GM19043 (cell line): ENCODE data around the gene CMIP.

Experiments used
- ATAC-seq: cut with Tn5 transposase; IDR thresholded peaks from one replicate; pipeline ENCODE4 v1.9.1; 2021; ENCODE audit warnings: low read depth; ENCODE audit not compliant: unreplicated experiment

CMIP gene

GRCh38 chr16:81560979-81561657 lies 116.5 kb downstream of the CMIP start:
- ATAC-seq = no peak

DNA sequence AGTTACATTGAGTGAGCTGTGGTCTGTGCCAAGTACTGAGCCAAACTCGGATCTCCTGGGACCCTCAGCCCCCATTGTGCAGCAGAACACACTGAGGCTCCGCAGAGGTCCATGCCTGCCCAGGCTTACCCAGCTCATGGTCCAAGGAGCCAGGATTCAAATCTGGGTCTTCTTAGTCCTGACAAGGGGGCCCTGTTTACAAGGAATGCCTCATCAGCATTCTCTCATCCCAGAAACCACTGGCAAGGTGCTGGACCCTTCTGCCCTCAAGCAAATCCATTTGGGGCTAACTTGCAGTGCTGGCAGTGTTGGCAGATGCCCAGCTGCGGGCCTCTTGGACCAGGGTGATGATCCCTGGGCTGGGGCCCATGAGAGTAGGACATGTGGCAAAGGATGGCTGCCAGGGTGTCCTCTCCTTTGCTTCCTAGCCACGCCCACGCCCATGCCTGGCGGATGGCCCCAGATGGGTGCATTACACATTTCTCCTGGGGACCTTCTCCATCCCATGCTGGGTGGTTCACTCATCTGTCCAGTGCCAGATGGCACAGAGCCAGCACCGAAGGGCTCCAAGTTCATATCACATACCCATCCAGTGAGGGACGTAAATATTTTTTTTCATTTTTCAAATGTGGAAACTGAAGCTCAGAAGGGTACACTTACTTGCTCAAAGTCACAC lies 117.7 kb downstream of the CMIP start:
- no peak for ATAC-seq

- ATAC-seq = no peak
Measured at GRCh38 chr16:81562926-81563325, 118.3 kb downstream of the CMIP start.

DNA sequence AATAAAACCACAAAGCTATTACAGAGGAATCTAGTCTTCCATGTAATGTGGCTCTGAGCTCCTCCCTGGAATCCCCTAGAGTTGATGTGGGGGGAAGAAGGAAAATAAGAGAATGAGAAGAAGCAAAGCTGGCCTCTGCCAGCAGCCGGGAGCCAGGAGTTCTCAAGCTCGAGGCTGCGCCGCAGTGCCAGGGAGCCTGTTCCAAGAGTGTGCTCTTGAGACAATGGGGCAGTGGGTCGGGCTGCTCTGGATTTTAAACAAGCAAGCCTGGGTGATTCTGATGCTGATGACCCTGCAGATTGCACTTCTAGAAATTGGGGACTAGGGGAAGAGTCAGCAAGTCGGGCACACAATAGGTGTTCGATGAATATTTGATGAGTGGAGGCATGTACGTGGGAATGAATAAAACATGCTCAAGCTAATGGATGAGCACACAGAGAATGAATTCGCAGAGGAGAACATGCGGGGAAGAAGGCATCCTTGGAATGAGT lies 119.9 kb downstream of the CMIP start:
- no peak for ATAC-seq

DNA sequence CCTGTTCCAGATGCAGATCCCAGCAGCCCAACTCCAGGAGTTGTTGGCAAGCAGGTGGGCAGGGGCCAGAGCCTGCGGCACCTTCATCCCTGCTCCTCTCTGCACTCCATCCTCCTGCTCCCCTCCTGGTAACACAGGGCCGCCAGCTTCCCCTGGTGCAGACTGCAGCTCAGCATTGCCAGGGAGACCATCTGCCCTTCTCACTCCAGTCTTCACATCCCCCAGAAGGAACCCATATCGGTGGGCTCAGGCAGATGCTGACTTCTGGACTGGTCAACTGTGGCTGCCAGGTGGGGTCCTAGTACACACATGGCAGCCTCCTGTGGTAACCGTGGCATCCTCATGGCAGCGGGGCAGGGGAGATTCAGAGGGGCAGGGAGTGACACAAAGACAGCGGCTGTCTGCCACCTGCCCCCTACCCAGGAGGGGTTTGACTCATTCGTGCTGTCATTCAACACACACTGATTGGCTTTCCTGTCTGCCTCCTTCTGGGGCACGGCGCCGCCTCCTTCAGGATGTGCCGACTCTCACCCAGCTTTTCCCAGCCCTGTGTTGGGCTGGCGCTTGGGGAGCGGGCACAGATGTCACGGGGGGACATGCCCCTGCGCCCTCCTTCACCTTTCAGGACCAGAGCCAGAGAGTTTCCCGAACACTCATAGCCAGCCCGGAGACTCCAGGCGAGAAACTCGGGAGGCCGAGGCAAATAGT lies 120.9 kb downstream of the CMIP start:
- no peak for ATAC-seq

GRCh38 chr16:81566086-81567007 lies 121.7 kb downstream of the CMIP start:
- no peak for ATAC-seq

DNA sequence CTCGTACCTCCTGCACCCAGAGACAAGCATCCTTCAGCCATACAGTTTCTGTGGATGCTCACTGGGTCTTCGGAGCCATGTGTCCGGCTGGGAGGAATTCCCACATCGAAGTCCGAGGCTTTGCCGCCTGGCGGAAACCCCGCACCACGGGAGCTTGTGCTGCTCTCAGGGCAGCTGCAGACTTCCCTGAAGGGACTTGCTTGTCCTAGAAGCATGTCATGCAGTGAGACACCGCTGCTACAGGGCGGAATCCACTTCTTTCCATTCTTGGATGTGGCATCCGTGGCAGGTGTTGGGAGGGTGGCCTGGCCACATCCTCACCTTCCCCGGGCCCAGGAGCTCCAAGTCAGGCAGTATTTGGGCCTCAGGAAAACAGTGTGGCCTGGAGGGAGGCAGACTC lies 122.5 kb downstream of the CMIP start:
- ATAC-seq = no peak

DNA sequence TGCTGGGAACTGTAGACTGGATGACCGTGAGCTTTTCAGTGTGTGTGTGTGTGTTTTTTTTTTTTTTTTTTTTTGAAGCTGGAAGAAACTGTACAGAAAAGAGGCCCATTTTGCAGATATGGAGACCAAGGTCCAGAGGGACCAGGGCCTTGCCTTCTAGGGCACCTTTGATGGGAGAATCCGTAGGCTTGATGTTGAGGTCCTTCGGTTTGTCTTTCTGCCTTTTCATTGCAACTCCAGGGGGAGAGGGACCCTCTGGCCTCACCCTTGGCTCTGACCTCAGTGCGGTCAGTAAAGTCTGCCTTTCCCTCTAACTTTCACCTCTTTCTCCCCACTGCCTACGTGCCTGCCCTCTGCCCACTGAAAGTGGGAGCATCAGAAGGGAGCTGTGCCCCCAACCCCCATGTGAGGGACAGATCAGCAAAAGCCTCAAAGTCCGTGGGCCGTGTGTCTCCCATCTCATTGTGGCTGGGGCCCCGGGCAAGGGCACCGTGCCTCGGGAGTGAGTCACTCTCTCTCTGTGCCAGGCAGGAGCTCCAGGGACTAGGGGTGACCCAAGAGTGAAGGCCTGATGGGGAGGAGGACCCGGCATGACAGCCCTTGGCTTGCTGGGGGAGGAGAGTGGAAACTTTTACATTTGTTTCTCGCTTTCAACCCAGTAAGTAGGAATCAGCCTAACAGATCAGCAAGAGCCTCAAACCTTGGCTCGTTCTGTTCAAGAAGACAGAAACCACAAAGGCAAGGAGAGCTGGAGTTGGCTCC lies 123.6 kb downstream of the CMIP start:
- ATAC-seq = no peak

- no peak for ATAC-seq
Measured at GRCh38 chr16:81568749-81569087, 124.1 kb downstream of the CMIP start.

- ATAC-seq = no peak
Measured at GRCh38 chr16:81569361-81570034, 124.9 kb downstream of the CMIP start.

GRCh38 chr16:81570151-81570846 lies 125.7 kb downstream of the CMIP start:
- ATAC-seq = no peak

DNA sequence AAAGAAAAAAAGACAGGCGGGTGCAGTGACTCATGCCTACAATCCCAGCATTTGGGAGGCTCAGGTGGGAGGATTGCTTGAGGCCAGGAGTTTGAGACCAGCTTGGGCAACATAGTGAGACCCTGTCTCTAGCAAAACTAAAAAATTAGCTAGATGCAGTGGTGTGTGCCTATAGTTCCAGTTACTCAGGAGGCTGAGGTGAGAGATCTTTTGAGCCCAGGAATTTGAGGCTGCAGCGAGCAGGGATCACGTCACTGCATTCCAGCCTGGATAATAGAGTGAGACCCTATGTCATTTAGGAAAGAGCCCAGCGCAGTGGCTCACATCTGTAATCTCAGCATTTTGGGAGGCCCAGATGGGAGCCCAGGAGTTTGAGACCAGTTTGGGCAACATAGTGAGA lies 126.6 kb downstream of the CMIP start:
- no peak for ATAC-seq

DNA sequence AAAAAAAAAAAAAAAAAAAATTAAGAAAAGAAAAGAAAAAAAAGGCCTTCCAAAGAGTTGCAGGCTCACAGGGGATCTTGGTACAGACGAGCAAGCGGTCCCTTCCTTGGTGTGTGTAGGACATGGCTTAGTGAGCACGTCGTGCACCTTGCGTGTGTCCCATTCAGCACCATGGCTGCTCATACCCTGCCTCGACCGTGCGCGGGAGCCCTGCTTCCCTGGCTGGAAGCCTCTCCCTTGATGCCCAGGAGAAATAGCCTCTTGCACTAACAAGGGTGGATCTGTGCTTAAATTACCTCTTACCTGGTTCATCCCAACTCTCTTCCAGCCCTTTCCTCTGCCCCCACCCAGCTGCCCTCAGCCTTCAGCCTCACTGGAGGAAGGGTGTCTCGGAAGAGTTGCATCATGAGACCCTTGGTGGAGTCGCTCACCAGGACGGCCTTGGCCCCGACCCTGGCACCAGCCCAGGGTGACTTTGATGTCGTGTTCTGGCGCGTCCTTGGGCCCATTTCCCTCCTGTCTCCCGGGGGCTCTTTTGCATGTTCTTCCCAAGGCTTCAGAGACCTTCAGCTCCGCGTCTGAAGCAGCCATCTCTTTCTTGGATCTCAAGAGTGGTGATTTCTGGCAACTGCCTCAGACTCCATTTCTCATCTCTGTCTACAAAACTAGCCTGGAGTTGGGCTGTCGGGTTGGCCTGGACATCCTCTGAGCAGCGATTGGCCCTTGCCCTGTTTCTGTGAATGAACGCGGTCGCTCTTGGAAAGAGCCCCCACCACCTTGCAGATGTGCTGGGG lies 127.2 kb downstream of the CMIP start:
- no peak for ATAC-seq

DNA sequence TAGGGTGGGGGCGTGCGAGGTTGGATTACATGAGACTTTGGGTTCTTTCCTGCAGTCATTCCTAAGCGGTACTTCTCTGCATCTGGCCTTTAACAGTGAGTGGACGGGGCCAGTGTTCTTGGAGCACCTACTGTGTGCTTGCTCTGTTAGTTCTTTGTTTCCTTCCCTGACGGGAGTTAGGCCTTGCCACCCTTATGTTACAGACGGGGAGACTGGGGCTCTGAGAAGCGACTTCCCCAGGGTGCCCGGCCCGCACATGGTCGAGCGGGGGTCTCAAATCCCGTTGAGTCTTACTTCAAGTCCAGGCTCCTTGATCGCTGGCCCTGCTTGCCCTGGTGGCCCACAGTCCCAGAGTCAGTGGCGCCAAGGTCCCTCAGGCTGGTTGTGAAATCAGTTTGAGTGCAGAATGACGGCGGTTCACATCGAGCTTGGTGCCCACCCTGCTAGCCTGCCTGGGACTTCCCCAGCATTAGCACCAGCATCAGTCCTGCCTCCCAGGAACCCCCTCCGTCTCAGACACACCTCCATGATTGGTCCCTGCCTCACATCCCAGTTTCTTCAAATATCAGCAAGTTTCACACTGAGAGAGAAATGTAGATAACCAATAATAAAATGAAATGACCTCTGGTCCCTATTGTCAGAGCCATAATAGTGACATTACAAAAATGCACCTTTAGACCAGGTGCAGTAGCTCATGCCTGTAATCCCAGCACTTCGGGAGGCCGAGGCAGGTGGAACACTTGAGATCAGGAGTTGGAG lies 128.0 kb downstream of the CMIP start:
- ATAC-seq = no peak

DNA sequence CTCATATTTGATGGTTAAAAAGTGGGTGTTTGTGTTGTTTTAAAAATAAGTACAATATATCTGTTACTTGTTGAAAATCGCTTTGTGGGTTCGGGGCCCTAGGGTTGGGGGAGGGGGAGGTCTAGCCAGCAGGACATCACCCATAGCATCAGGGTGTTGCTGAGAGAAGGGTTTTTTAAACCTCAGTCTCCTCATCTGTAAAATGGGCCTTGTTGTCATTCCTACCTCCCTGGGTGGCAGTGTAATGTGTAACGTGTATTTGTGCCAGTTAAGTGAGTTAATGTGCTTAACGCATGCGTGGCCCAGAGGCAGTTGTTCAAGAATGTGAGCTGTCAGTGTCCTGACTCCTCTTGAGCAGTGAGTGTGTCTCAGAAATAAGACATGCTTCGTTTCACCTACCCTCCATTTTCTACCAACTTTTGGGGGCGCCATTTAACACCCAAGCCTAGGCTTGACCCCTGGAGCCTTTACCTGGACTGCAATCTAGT lies 129.0 kb downstream of the CMIP start:
- no peak for ATAC-seq

- ATAC-seq = no peak
Measured at GRCh38 chr16:81574168-81574567, 129.6 kb downstream of the CMIP start.

- no peak for ATAC-seq
Measured at GRCh38 chr16:81575307-81575706, 130.7 kb downstream of the CMIP start.
